ENCODE results near the gene LSM5.

LSM5 gene

DNA sequence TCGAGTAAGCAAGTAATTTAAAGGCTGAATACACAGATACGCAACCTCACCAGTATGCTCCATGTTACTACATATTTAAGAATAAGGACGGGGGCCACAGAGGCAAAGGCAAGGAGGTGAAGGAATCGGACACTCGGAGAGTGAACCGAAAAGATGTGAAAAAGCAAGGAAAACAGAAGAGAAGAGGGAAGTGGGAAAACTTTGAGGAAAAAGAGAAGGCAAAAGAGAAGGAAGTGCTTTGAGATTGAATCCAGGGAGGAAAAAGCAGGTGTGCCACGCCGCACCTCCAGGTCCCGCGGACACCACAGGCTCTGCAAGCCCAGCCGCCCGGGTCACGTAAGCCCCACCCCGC is 4.7 kb upstream of the LSM5 start:
- Histone ChIP-seq H2AFZ (ENCODE audit: low read depth, low read length) (no peak overlapping the region), H2BK5ac (ENCODE audit: low read depth, low read length, poor library complexity, severe bottlenecking) (no peak overlapping the region), H3K9ac (ENCODE audit: low read length) (peak overlapping the region; percentile 98), H2AK5ac (ENCODE audit: low read length, severe bottlenecking) (no peak overlapping the region), H3K23ac (ENCODE audit: low read length in 2 of 2) (no peak overlapping the region), H3K79me1 (replicated peaks; ENCODE audit: low read length, poor library complexity, severe bottlenecking) (peaks cover 6% of the 10 kb centered on the region), H3K14ac (ENCODE audit: low read length in 2 of 2) (no peak overlapping the region), H3K4ac (ENCODE audit: low read depth in 1 of 2, low read length in 2 of 2) (no peak overlapping the region), H3K4me2 (ENCODE audit: low read length, poor library complexity, severe bottlenecking) (peak overlapping the region; percentile 81), H3K36me3 (ENCODE audit: control insufficient read depth in 1 of 2, insufficient read depth in 2 of 2, low read depth in 1 of 2, low read length in 2 of 2) (peaks cover 0 to 6% of the 10 kb centered on the region in 2 experiments), H3K18ac (ENCODE audit: low read depth in 1 of 2, low read length in 2 of 2) (no peak overlapping the region), H3K27me3 (ENCODE audit: control insufficient read depth in 1 of 2, insufficient read depth in 1 of 2, low read length in 2 of 2) (no peaks in the 10 kb centered on the region), H3K9me3 (ENCODE audit: control insufficient read depth, low read length) (no peaks in the 10 kb centered on the region), H2BK120ac (ENCODE audit: low read depth, low read length) (no peak overlapping the region), H3K4me3 (ENCODE audit: insufficient read depth in 1 of 2, low read depth in 1 of 2, low read length in 2 of 2) (peak overlapping the region; percentile 57 to 96), H4K91ac (ENCODE audit: low read length) (no peak overlapping the region), H4K8ac (ENCODE audit: low read length) (no peak overlapping the region), H2BK15ac (ENCODE audit: low read depth, poor library complexity, severe bottlenecking) (no peak overlapping the region), H2BK12ac (ENCODE audit: low read length in 2 of 2) (no peak overlapping the region), H3K27ac (ENCODE audit: low read length, poor library complexity, severe bottlenecking) (peak overlapping the region; percentile 55), H3K4me1 (ENCODE audit: control insufficient read depth, insufficient read depth, low read depth, low read length) (peaks cover 4% of the 10 kb centered on the region)
- 0% methylated on average over 5 of the region's 14 CpGs for WGBS
- no peak for DNase-seq

DNA sequence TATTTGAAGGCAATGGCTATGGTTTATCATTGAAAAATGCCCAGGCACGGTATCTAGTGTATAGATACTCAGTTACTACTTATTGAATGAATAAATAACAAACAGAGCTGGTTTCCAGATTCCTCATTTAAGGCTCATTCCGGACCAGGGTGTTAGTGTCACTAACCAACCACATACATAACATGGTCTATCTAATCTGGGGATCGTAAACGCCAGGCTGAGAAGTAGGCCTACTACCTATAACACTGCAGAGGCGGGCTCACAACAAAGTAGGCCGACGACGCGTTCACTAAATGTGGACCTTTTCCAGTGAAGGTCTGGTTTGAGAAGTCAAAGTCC is 423 bp downstream of the LSM5 start:
- H3K4ac ChIP-seq (ENCODE audit: low read depth in 1 of 2, low read length in 2 of 2): peak overlapping the region in 1 of 2 experiments; percentile 9
- peaks cover 2% of the 10 kb centered on the region for H3K4me1 ChIP-seq (ENCODE audit: control insufficient read depth, insufficient read depth, low read depth, low read length)
- no peak overlapping the region for H2BK120ac ChIP-seq (ENCODE audit: low read depth, low read length)
- H3K18ac ChIP-seq (ENCODE audit: low read depth in 1 of 2, low read length in 2 of 2): peak overlapping the region in 1 of 2 experiments; percentile 72
- H3K79me1 ChIP-seq (replicated peaks; ENCODE audit: low read length, poor library complexity, severe bottlenecking): peaks cover 17% of the 10 kb centered on the region
- H3K14ac ChIP-seq (ENCODE audit: low read length in 2 of 2): no peak overlapping the region
- no peaks in the 10 kb centered on the region for H3K27me3 ChIP-seq (ENCODE audit: control insufficient read depth in 1 of 2, insufficient read depth in 1 of 2, low read length in 2 of 2)
- no peak overlapping the region for H3K27ac ChIP-seq (ENCODE audit: low read length, poor library complexity, severe bottlenecking)
- 0% methylated on average over 8 of the region's 9 CpGs for WGBS
- no peak for DNase-seq
- no peak overlapping the region for H2BK15ac ChIP-seq (ENCODE audit: low read depth, poor library complexity, severe bottlenecking)
- no peak overlapping the region for H2AK5ac ChIP-seq (ENCODE audit: low read length, severe bottlenecking)
- H3K9ac ChIP-seq (ENCODE audit: low read length): peak overlapping the region; percentile 88
- H2BK5ac ChIP-seq (ENCODE audit: low read depth, low read length, poor library complexity, severe bottlenecking): no peak overlapping the region
- peak overlapping the region; percentile 80 for H4K8ac ChIP-seq (ENCODE audit: low read length)
- peak overlapping the region; percentile 46 for H3K4me2 ChIP-seq (ENCODE audit: low read length, poor library complexity, severe bottlenecking)
- no peak overlapping the region for H3K23ac ChIP-seq (ENCODE audit: low read length in 2 of 2)
- H3K36me3 ChIP-seq (ENCODE audit: control insufficient read depth in 1 of 2, insufficient read depth in 2 of 2, low read depth in 1 of 2, low read length in 2 of 2): peaks cover 3 to 21% of the 10 kb centered on the region in 2 experiments
- H3K9me3 ChIP-seq (ENCODE audit: control insufficient read depth, low read length): no peaks in the 10 kb centered on the region
- H4K91ac ChIP-seq (ENCODE audit: low read length): no peak overlapping the region
- peak overlapping the region; percentile 96 for H2AFZ ChIP-seq (ENCODE audit: low read depth, low read length)
- H2BK12ac ChIP-seq (ENCODE audit: low read length in 2 of 2): no peak overlapping the region
- H3K4me3 ChIP-seq (ENCODE audit: insufficient read depth in 1 of 2, low read depth in 1 of 2, low read length in 2 of 2): peak overlapping the region; percentile 90 to 91

DNA sequence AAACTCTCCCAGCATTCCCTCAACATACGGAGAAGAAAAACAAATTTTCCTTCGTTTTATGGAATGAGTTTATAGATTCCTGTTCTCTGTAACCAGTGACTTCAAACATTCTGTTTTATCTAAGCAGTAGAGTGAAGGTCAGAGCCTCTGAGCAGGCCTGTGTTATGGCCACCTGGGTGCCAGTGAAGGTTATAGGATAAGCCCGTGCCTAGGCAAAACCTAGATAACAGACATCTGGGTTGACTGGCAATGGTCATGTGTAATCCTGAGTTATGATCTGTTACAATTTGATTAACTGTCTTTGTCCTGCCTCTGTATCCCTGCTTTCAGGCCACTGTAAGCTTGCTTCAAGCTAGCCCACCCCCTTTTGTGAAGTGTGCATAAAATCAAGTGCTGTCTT is 8.3 kb downstream of the LSM5 start:
- Histone ChIP-seq H3K4me1 (ENCODE audit: control insufficient read depth, insufficient read depth, low read depth, low read length) (no peaks in the 10 kb centered on the region), H3K36me3 (ENCODE audit: control insufficient read depth in 1 of 2, insufficient read depth in 2 of 2, low read depth in 1 of 2, low read length in 2 of 2) (peaks cover 3 to 11% of the 10 kb centered on the region in 2 experiments), H3K4me2 (ENCODE audit: low read length, poor library complexity, severe bottlenecking) (no peak overlapping the region), H3K14ac (ENCODE audit: low read length in 2 of 2) (no peak overlapping the region), H4K8ac (ENCODE audit: low read length) (no peak overlapping the region), H2AK5ac (ENCODE audit: low read length, severe bottlenecking) (no peak overlapping the region), H2BK120ac (ENCODE audit: low read depth, low read length) (no peak overlapping the region), H2AFZ (ENCODE audit: low read depth, low read length) (no peak overlapping the region), H3K79me1 (replicated peaks; ENCODE audit: low read length, poor library complexity, severe bottlenecking) (peaks cover 2% of the 10 kb centered on the region), H3K18ac (ENCODE audit: low read depth in 1 of 2, low read length in 2 of 2) (no peak overlapping the region), H2BK5ac (ENCODE audit: low read depth, low read length, poor library complexity, severe bottlenecking) (no peak overlapping the region), H3K4ac (ENCODE audit: low read depth in 1 of 2, low read length in 2 of 2) (no peak overlapping the region), H2BK12ac (ENCODE audit: low read length in 2 of 2) (no peak overlapping the region), H3K27ac (ENCODE audit: low read length, poor library complexity, severe bottlenecking) (no peak overlapping the region), H3K9ac (ENCODE audit: low read length) (no peak overlapping the region), H3K4me3 (ENCODE audit: insufficient read depth in 1 of 2, low read depth in 1 of 2, low read length in 2 of 2) (no peak overlapping the region), H3K27me3 (ENCODE audit: control insufficient read depth in 1 of 2, insufficient read depth in 1 of 2, low read length in 2 of 2) (no peaks in the 10 kb centered on the region), H3K23ac (ENCODE audit: low read length in 2 of 2) (no peak overlapping the region), H3K9me3 (ENCODE audit: control insufficient read depth, low read length) (no peaks in the 10 kb centered on the region), H2BK15ac (ENCODE audit: low read depth, poor library complexity, severe bottlenecking) (no peak overlapping the region), H4K91ac (ENCODE audit: low read length) (no peak overlapping the region)
- 94% methylated on average over 1 of the region's 3 CpGs for WGBS
- no peak for DNase-seq

DNA sequence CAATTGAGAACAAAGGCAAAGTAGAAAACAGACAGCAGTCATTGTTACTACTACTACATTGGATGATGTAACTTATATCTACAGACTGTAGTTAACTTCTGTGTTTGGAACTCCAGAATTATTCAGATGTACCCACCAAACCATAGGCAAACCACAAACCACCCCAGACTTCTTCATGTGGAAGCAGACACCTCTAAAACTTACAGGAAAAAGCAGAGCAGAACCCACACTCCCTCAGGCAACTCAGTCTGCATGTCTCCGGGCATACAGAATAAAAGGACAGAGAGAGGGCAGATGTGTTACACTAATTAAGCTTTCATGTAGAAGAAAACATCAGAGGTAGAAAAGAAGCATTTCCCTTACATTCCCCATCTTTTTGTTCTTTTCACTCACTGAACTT is 9.0 kb downstream of the LSM5 start:
- Histone ChIP-seq H3K27ac (ENCODE audit: low read length, poor library complexity, severe bottlenecking) (no peak overlapping the region), H3K27me3 (ENCODE audit: control insufficient read depth in 1 of 2, insufficient read depth in 1 of 2, low read length in 2 of 2) (no peaks in the 10 kb centered on the region), H2BK12ac (ENCODE audit: low read length in 2 of 2) (no peak overlapping the region), H3K4me3 (ENCODE audit: insufficient read depth in 1 of 2, low read depth in 1 of 2, low read length in 2 of 2) (no peak overlapping the region), H3K9ac (ENCODE audit: low read length) (no peak overlapping the region), H3K23ac (ENCODE audit: low read length in 2 of 2) (no peak overlapping the region), H3K4me2 (ENCODE audit: low read length, poor library complexity, severe bottlenecking) (no peak overlapping the region), H3K18ac (ENCODE audit: low read depth in 1 of 2, low read length in 2 of 2) (no peak overlapping the region), H2AFZ (ENCODE audit: low read depth, low read length) (no peak overlapping the region), H3K14ac (ENCODE audit: low read length in 2 of 2) (no peak overlapping the region), H2AK5ac (ENCODE audit: low read length, severe bottlenecking) (no peak overlapping the region), H3K4me1 (ENCODE audit: control insufficient read depth, insufficient read depth, low read depth, low read length) (no peaks in the 10 kb centered on the region), H4K91ac (ENCODE audit: low read length) (no peak overlapping the region), H2BK15ac (ENCODE audit: low read depth, poor library complexity, severe bottlenecking) (no peak overlapping the region), H2BK120ac (ENCODE audit: low read depth, low read length) (no peak overlapping the region), H3K36me3 (ENCODE audit: control insufficient read depth in 1 of 2, insufficient read depth in 2 of 2, low read depth in 1 of 2, low read length in 2 of 2) (peaks cover 3 to 4% of the 10 kb centered on the region in 2 experiments), H4K8ac (ENCODE audit: low read length) (no peak overlapping the region), H3K9me3 (ENCODE audit: control insufficient read depth, low read length) (no peaks in the 10 kb centered on the region), H3K4ac (ENCODE audit: low read depth in 1 of 2, low read length in 2 of 2) (no peak overlapping the region), H2BK5ac (ENCODE audit: low read depth, low read length, poor library complexity, severe bottlenecking) (no peak overlapping the region), H3K79me1 (replicated peaks; ENCODE audit: low read length, poor library complexity, severe bottlenecking) (peaks cover 2% of the 10 kb centered on the region)
- WGBS: 67% methylated on average over 1 of the region's 1 CpG
- DNase-seq: no peak

Measured in mesenchymal stem cell (in vitro differentiated cells and primary cell).